Measurements from ENCODE around the gene ZNF823. TPM values are rescaled to one million over a fixed set of nuclear protein-coding genes. Genes with fewer than 3 reads are reported as not detected.

ZNF823 gene
- total RNA-seq, 6 experiments from 2014 or later = 3.4 to 4.7 (median 4.1) TPM

DNA sequence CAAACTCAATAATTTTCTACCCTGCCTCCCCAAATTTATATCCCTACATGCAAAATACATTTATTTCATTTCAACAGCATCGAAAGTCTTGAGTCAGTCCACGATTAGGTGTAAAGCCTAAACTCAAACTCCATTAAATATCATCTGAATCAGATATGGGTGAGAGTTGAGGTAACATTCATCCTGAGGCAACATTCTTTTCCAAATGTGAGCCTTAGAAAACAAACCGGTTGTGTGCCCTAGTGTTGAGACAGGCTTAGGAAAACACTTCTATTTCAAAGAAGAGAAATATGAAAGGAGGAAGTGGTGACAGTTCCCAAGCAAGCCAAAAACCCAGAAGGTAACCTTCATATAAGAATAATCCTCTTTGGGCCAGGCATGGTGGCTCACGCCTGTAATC is 15.9 kb upstream of the ZNF823 start:
- H3K36me3 Mint-ChIP-seq (ENCODE audit: low read depth) = peaks cover 15% of the 10 kb centered on the region
- H3K27ac Mint-ChIP-seq = no peak overlapping the region
- peaks cover 2% of the 10 kb centered on the region; the same call in 1 of the 2 replicates for H3K27me3 Mint-ChIP-seq (ENCODE audit: insufficient read depth)
- TF ChIP-seq, protein P1, sequence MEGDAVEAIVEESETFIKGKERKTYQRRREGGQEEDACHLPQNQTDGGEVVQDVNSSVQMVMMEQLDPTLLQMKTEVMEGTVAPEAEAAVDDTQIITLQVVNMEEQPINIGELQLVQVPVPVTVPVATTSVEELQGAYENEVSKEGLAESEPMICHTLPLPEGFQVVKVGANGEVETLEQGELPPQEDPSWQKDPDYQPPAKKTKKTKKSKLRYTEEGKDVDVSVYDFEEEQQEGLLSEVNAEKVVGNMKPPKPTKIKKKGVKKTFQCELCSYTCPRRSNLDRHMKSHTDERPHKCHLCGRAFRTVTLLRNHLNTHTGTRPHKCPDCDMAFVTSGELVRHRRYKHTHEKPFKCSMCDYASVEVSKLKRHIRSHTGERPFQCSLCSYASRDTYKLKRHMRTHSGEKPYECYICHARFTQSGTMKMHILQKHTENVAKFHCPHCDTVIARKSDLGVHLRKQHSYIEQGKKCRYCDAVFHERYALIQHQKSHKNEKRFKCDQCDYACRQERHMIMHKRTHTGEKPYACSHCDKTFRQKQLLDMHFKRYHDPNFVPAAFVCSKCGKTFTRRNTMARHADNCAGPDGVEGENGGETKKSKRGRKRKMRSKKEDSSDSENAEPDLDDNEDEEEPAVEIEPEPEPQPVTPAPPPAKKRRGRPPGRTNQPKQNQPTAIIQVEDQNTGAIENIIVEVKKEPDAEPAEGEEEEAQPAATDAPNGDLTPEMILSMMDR (IDR thresholded peaks at IDR 0.05) = no peak
- no peaks in the 10 kb centered on the region for H3K4me1 Mint-ChIP-seq (ENCODE audit: low read depth)
- DNase-seq = no peak
- H3K4me3 Mint-ChIP-seq = no peak overlapping the region
- peaks cover 50% of the 10 kb centered on the region for H3K9me3 Mint-ChIP-seq

DNA sequence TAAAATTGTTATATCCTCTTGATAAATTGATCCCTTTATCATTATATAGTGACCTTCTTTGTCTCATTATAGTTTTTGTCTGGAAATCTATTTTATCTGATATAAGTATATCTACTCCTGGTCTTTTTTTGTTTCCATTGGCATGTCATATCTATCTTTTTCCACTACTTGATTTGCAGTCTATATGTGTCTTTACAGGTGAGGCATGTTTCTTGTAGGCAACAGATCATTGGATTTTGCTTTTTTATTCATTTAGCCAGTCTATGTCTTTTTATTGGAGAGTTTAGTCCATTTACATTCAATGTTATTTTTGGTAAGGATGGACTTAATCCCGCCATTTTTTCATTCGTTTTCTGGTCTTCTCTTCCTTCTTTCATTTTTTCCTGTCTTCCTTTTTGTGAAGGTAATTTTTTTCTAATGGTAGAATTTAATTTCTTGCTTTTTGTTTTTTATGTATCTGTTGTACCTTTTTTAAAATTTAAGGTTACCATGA is 13.5 kb upstream of the ZNF823 start:
- Mint-ChIP-seq H3K27me3 (ENCODE audit: insufficient read depth) (peaks cover 2% of the 10 kb centered on the region; the same call in 1 of the 2 replicates), H3K4me3 (no peak overlapping the region), H3K27ac (no peak overlapping the region), H3K9me3 (peaks cover 62% of the 10 kb centered on the region), H3K4me1 (ENCODE audit: low read depth) (no peaks in the 10 kb centered on the region), H3K36me3 (ENCODE audit: low read depth) (peaks cover 25% of the 10 kb centered on the region)
- DNase-seq = no peak
- TF ChIP-seq, protein P1 (IDR thresholded peaks at IDR 0.05) = no peak

DNA sequence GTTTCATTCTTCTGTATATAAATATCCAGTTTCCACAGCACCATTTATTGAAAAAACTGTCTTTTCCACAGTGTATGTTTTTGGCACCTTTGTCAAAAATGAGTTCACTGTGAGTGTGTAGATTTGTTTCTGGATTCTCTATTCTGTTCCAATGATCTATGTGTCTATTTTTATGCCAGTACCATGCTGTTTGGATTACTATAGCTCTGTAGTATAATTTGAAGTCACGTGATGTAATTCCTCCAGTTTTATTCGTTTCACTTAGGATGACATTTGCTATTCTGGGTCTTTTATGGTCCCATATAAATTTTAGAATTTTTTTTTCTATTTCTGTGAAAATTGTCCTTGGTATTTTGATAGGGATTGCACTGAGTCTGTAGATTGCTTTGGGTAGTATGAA is 11.0 kb upstream of the ZNF823 start:
- TF ChIP-seq, protein P1 (IDR thresholded peaks at IDR 0.05) = no peak
- Mint-ChIP-seq H3K4me1 (ENCODE audit: low read depth) (no peaks in the 10 kb centered on the region), H3K9me3 (peaks cover 46% of the 10 kb centered on the region), H3K36me3 (ENCODE audit: low read depth) (peaks cover 15% of the 10 kb centered on the region), H3K27ac (no peak overlapping the region), H3K27me3 (ENCODE audit: insufficient read depth) (no peaks in the 10 kb centered on the region; the same call in 1 of the 2 replicates), H3K4me3 (no peak overlapping the region)
- DNase-seq = no peak

DNA sequence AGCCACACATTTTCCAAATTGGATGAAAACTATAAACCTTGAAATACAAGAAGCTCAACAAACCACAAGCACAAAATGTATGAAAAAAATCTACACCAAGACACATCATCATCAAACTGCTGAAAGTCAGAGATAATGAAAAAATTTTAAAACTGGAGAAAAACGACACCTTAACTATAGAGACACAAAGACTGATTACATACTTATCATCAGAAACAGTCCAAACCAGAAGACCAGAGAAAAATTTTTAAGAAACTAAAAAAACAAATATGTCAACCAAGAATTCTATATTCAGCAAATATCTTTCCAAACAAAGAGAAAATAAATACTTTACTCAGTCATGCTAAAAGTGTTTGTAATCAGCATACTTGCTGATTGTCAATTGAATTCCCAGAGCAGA is 8.5 kb upstream of the ZNF823 start:
- Mint-ChIP-seq H3K4me1 (ENCODE audit: low read depth) (no peaks in the 10 kb centered on the region), H3K36me3 (ENCODE audit: low read depth) (peaks cover 15% of the 10 kb centered on the region), H3K27ac (no peak overlapping the region), H3K4me3 (no peak overlapping the region), H3K9me3 (peaks cover 39% of the 10 kb centered on the region), H3K27me3 (ENCODE audit: insufficient read depth) (peaks cover 4% of the 10 kb centered on the region; the same call in 1 of the 2 replicates)
- TF ChIP-seq, protein P1 (IDR thresholded peaks at IDR 0.05) = no peak
- DNase-seq = no peak

DNA sequence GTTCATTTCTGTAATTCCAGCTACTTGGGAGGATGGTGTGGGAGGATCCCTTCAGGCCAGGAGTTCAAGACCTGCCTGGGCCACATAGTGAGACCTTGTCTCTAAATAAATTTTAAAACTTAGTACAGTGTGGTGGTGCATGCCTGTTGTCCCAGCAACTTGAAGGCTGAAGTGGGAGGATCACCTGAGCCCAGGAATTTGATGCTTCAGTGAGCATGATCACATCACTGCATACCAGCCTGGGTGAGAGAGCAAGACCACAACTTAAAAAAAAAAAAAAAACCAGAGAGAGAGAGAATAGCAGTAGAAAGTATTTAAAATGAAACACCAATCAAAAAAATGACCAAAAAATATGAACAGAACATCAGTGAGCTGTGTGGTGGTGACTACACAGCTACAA is 7.1 kb upstream of the ZNF823 start:
- Mint-ChIP-seq H3K36me3 (ENCODE audit: low read depth) (peaks cover 15% of the 10 kb centered on the region), H3K27ac (no peak overlapping the region), H3K4me3 (no peak overlapping the region), H3K4me1 (ENCODE audit: low read depth) (no peaks in the 10 kb centered on the region), H3K9me3 (peaks cover 29% of the 10 kb centered on the region), H3K27me3 (ENCODE audit: insufficient read depth) (peaks cover 4% of the 10 kb centered on the region; the same call in 1 of the 2 replicates)
- DNase-seq = no peak
- TF ChIP-seq, protein P1 (IDR thresholded peaks at IDR 0.05) = no peak
